Islet precursor cell (in vitro differentiated cells): ENCODE measurements around the gene TEX9.
"Not testable (repeated sequence)": the region's sequence is repeated elsewhere in the genome, so short reads cannot be mapped to it uniquely, and the experiment has no call there.

ENCODE experiments used
- DNase-seq: peaks from one replicate; pipeline ENCODE4 v3.0.0-alpha.2; 2018

Gene TEX9

DNA sequence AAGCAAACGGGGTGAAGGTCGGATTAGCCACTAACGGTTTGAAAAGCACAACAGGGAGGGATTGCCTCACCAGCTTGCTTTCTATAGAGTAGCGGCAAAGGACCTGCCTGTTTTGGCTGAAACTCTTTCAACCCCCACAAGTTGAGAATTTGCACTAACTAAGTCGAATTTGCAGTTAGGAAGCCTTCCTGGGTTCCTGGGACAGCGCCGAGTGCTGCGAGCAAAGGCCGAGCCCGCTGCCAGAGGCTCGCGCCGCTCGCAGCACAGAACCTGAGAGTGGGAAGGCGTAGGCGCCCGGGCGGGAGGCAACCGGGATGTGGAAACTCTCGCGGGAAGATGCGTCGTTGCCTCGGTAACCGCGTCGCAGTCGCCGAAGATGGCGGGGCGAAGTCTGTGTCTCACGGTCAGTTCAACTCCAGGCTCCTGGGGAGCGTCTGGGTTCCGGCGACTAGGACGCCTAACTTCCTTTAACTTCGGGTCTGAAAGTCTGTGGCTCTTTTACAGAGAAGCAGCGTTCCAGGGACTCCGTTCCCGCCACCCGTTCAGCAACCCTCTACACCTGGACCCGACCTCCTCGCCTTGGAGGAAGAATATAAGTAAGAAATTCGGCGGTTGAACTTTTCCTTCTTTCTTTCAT, at the start of gene TEX9:
Gene TEX9, plus strand, starts transcription at position 352 of the 637 bp plus-strand sequence. Its CDS starts 25 bp downstream, at position 377.
- DNase-seq = peak; percentile 93

DNA sequence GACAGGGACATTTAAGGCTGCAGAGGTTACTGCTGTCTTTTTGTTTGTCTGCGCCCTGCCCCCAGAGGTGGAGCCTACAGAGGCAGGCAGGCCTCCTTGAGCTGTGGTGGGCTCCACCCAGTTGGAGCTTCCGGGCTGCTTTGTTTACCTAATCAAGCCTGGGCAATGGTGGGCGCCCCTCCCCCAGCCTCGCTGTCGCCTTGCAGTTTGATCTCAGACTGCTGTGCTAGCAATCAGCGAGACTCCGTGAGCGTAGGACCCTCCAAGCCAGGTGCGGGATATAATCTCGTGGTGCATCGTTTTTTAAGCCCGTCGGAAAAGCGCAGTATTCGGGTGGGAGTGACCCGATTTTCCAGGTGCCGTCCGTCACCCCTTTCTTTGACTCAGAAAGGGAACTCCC, 48.7 kb upstream of the TEX9 start:
- not testable (repeated sequence) for DNase-seq

DNA sequence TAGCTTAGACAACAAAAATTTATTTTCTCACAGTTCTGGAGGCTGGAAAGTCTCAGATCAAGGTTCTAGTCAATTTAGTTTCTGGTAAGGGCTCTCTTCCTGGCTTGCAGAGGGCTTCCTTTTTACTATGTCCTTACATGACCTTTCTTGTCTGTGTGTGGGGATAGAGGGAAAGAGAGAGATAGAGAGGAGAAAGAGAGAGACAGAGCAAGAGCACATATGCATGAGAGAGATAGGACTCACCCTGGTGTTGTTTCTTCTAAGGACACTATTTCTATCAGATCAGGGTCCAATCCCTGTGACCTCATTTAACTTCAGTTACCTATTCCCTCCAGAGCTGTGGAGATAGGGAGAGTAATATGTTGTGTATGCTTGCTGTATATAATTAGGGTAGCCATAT, 44.9 kb upstream of the TEX9 start:
- DNase-seq = no peak

DNA sequence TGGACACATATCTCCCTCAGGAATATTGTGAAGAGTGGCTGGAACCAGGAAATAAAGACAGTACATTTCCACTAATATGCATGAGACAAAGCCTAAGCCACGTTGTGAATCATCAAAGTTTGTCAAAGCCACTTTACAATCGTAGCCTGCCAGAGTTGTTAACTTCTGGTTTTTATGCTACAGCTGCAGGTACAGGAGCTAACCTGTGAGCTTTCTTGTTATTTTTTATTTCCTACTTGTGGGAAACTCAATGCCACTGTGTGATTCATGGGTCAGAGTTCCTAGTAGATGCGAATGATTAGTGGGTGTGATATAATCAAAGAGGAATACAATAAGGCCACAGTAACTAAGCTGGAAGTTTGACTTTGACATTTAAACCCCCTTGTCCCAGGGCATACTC, 44.4 kb upstream of the TEX9 start:
- DNase-seq = no peak

DNA sequence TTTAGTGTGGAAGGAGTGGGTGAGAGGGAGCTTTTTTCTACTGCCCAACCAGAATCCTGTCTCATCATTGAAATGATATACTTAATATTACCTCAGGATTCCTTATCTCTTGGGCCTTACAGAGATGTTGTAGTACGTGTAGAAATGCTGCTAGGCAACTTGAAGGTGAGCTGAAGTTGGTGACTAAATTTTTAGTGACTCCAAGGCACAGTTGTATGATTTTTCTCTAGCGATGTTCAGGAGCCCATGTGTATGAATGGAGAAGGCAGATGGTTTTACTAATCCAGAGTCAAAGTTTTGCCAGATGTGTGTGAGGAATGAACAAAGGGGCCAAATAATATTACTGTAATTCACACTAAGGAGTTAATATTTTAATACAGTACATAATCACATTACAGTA, 42.8 kb upstream of the TEX9 start:
- DNase-seq = no peak

DNA sequence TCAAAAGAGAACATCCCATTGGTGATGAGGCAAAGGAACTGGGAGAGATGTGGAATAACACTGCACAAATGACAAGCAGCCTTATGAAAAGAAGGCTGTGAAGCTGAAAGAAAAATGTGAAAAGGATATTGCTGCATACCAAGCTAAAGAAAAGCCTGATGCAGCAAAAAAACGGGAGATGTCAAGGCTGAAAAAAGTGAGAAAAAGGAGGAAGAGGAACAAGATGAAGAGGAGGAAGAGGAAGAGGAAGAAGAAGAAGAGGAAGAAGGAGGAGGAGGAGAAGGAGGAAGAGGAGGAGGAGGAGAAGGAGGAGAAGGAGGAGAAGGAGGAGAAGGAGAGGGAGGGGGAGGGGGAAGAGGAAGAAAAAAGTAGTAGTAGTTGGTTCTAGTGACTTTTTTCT, 41.8 kb upstream of the TEX9 start:
- DNase-seq = no peak

DNA sequence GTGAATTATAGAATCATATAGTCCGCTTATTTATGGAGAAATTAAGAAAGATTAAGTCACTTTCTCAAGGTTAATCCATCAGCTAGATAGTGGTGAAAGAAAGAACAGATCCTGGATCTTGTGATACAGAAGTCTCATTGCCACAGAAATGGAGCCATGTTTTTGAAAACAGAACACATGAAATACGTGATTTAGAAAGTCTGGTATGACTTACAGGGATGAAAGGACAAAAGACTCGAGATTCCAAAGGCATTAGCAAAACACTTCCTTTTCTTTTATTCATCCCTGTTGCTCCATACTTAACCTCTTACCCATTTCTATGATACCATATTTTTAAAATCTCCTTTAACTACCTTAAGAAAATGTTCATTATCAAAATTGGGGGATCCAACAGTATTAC, 40.0 kb upstream of the TEX9 start:
- no peak for DNase-seq

DNA sequence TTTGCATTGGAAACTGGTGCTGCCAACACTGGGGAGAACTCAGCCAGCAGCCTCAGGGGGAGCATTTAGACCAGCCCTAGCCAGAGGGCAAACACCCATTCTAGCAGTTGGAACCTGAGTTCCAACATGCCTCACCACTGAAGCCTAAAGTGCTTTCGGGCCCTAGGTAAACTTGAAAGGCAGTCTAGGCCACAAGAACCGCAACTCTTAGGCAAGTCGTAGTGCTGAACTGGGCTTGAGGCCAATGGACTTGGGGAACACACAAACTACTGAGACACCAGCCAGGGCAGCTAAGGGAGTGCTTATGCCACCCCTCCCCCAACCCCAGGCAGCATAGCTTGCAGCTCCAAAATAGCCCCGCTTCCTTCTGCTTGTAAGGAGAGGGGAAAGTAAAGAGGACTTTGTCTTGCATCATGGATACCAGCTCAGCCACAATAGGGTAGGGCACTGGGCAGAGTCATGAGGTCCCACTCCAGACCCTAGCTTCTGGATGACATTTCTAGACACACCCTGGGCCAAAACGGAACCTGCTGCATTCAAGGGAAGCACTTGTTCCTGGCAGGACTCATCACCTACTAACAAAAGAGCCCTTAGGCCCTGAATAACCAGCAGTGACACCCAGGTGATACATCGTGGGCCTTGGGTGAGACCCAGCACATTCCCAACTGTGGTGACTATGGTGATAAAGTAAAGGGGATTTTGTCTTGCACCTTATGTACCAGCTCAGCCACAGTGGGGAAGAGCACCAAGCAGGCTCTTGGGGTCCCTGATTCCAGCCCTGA, 37.3 kb upstream of the TEX9 start:
- no peak for DNase-seq

DNA sequence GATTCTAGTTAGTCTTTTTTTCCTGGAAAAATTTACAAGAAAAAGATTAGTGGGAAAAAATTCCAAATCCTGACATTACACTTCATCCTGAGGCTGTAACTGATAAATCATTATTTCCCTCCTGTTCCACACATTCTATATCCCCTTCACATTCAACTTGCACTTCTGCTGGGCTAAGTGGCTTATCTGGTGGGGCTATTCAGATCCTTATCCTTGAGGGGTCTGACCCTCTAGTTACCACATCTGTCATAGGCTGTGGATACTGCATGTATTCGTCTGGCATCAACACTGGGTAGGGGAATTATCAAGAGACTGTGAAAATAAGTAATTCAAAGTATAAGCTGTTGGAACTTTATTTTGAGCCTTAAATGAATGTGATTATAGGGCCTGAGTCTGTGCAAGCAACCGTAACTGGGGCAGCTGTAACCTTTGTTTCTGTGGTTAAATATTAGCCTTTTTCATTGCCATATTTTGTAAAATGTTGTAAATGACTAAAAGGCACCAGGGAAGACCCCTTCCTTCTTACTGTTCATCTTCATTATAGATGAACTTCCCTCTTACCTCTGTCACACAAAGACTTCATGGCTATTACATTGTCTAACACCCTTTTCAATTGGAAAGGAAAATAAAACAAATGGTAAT, 28.0 kb upstream of the TEX9 start:
- DNase-seq = no peak

DNA sequence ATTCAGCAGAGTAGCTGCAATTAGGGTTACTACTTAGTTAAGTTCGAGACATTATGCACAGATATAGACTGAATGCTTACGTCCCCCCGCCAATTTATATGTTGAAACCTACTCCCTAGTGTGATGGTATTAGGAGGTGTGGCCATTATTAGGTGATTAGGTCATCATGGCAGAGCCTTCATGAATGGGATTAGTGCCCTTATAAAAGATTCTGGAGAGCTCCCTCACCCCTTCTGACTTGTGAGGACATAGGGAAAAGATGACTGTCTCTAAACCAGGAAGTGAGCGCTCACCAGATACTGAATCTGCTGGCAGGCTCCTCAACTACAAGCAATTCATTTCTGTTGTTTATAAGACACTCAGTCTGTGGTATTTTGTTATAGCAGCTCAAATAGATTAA, 25.6 kb upstream of the TEX9 start:
- peak; percentile 52 for DNase-seq

DNA sequence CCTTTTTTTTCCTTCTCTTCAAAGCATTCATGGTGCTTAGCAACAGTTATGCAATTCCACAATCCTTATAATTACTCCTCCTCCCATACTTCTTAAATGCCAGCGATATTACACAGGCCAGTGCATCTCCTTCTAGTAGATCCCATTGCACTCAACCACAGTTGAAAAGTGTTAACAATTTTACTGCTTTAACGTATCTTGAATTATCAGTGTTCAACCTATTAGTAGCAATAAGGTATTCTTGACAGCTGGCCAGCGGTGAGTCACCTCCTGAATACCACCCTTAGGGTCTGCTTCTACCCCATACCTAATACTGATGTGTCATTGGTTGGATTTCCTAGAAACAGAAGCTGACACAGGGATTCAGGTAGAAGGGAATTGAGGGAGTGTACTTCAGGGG, 24.0 kb upstream of the TEX9 start:
- peak; percentile 67 for DNase-seq

DNA sequence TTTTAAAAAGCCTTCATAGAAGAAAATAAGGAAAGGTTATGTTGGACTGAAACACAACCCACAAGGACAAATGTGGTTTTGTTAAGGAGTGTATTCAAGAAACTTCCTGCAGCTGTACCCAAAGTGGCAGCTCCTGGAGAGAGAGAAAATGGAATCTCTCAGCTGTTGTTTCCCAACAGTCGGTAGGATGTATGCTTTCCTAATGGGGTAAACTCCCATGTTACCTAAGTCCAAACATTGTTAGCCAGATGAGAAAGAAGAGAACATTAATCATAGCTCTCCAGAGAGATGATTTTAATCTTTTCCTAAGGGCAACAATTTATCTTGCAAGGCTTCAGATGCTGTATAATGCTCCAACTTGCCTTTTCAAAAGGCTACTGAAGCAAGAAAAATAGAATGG, 22.6 kb upstream of the TEX9 start:
- no peak for DNase-seq

DNA sequence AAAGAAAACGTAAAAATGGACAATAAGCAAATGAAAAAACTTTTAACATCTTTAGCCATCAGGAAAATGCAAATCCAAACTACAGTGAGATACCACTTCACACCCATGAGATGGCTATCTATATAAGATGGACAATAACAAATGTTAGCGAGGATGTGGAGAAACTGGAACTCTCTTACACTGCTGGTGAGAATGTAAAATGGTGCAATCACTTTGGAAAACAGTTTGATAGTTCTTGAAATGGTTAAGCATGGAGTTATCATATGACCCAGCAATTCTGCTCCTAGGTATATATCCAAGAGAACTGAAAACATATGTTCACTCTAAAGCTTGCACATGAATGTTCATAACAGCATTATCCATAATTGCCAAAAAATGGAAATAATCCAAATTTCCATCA, 21.3 kb upstream of the TEX9 start:
- DNase-seq = no peak

DNA sequence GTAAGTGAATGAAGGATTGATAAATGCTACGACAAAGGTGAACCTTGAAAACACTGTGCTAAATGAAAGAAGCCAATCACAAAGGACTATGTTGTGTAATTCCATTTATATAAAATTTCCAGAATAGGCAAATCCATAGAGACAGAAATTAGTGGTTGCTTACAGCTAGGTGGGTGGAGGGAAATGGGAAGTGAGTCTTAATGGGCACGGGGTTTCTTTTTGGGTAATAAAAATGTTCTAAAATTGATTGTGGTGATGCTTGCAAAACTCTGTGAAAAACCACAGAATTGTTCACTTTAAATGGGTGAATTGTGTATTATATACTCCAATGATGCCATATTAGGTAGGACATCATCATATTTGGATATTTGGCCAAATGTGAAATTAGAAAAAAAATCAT, 20.9 kb upstream of the TEX9 start:
- no peak for DNase-seq

DNA sequence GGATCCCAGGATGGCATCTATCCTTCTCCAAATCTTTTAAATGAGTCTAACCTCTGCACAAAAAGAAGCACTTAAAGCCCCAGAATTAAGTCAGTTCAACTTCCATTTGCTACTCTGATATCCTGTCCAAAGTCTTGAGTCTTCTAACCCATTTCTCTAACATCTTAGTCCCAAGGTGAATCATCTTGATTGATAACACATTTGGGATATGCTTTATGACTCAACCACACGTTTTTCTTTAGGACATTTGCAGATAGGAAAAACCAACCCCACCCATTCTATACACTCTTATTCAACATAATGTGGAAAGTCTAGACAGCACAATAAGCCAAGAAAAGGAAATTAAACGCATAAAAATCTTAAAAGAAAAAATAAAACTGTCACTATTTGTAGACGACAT, 18.8 kb upstream of the TEX9 start:
- DNase-seq = no peak

DNA sequence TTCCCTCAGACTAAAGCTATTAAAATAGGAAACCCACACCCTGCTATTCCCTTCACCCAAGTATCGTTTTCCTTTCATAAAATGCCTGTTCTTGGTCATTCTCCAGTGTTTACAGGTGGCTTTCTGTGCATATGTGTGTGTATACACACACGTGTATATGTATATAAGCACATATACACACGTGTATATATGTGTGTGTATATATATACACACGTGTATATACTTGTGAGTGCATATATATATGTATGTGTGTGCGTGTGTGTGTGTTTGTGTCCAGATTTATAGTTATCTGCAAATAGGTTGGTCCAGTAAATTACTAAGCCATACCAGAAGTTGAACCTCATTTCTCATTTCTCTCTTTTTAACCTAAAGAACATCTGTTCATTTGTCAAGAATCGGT, 15.7 kb upstream of the TEX9 start:
- no peak for DNase-seq

DNA sequence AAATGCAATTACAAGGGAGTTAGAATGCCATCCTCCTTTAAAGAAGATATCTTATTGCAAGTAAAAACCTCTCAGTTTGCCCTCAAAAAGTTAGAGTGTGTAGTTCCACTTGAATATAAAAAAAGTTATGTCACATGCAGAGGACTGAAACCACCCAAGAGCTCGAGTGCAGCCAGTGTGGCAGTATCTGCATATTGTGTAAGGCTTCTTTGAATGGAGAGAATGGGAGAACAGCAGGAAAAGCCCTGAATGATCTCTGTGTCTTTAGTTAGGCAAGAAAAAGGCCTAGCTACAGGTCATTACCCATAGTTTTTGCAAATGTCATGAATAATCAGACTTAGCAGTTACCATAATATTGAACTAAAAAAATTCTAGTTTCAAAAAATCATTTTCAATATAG, 13.9 kb upstream of the TEX9 start:
- DNase-seq = no peak

DNA sequence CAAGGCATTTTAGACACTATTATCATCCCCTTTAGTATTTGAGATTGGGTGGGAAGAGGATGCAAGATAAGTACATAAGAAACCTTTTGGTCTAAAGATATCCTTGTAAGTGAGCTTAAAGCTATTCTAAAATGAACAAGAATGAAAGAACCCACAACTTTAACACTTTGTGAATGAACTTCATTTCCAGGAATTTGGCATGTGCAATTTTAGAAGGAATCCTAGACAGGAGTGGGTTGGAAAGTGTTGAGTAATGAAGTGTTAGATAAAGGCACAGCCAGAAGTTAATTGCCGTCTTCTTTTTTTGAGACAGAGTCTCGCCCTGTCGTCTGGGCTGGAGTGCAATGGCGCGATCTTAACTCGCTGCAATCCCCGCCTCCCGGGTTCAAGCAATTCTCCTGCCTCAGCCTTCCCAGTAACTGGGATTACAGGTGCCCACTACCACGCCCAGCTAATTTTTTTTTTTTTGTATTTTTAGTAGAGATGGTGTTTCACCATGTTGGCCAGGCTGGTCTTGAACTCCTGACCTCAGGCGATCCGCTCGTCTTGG, 13.2 kb upstream of the TEX9 start:
- no peak for DNase-seq

DNA sequence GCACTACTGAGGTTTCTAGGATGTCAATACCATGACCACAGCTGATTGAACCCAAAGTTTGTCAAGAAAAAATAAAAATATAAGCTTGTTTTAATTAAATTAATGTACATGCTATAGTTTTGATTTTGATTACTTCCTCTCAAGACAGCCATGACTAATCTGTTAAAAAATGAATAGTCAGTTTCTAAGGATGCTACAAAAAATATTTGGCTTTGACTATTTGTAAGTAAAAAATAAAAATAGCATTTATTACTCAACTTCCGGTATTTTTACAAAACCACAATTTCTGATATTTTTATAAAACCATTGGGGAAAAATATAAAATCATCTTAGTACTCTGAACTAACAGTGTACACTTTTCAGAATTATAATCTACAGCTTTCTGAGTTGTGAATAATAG, 12.1 kb upstream of the TEX9 start:
- DNase-seq = no peak

DNA sequence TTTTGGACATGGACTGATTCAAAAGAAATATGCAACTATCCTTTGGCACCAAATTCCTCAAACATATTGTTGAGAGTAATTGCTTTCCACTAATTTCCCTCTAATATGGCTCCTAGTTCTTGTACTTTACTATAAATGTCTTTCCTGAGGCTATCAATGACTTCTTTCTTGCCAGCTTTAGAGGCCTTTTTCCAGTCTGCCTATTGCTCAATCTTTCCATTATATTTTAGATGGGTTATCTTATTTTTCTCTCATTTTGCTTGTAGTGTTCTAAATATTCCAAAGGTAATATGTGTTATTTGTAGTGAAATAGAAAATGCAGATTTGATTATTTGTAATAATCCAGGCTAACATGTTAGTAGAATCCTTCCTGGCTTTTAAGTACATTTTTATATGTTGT, 11.5 kb upstream of the TEX9 start:
- no peak for DNase-seq

DNA sequence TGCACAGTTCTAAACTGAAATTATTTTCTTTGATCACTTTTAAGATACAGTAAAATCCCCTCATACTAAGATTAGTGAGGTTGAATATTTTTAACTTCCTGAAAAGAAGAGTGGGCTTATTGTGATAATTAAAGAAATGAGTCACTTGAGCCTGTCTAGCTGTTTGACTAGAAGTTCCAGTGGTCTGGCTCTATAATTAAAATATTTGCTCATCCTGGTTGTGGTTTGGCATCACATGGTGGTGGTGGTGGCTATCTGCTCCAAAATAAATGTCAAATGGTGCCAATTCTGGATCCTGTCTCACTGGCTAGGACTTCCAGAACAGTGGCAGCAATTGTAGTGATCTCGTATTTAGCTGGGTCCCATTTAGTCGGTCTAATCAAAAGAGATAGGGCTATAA, 8.6 kb upstream of the TEX9 start:
- DNase-seq = no peak

DNA sequence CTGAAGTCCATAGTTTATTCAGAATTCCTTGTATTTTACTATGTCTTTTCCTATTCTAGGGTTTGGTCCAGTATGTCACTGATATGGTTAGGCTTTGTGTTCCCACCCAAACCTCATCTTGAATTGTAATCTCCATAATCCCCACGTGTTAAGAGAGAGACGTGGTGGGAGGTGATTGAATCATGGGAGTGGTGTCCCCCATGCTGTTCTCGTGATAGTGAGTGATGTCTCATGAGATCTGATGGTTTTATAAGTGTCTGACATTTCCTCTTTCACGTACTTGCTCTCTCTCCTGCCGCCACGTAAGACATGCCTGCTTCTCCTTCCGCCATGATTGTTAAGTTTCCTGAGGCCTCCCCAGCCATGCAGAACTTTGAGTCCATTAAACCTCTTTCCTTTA, 6.6 kb upstream of the TEX9 start:
- DNase-seq = no peak

DNA sequence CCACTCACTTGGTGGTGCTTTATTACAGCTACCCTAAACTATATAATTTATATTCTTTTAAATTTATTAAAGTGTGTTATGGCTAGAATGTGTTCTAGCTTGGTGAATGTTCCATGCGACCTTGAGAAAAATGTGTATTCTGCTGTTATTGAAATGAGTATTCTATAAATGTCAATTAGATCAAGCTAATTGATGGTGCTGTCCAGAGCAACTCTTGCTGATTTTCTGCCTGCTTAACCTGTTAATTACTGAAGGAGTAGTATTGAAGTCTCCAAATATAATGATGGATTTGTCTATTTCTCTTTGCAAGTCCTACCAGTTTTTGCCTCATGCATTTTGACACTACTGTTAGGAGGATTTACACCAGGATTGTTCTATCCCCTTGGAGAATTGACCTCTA, 3.2 kb upstream of the TEX9 start:
- DNase-seq = no peak

DNA sequence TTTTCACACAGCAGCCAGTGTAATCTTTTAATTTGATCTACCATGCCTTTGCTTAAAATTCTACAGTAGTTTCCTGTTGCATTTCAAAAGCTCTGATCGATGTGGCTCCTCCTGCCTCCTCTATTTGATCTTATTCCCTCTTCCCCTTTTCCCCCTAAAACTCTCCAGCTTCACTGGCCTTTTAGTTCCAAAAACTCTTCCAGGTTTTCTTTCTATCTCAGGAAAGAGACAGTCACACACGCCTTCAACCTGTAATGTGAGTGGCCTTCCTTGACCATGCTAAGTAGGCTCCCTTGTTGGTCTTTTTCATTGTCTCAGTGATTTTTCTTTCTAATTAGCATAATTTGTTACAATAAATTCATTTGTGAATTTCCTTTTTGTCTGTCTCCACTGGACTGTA, 985 bp downstream of the TEX9 start:
- no peak for DNase-seq
